Umbilical cord (tissue), 2 donors: ENCODE measurements around the gene SFT2D2. TPM values are rescaled to one million over a fixed set of nuclear protein-coding genes. Genes with fewer than 3 reads are reported as not detected.
"Not testable (repeated sequence)": the region's sequence is repeated elsewhere in the genome, so short reads cannot be mapped to it uniquely, and the experiment has no call there.

ENCODE experiments used
- DNase-seq: peaks from one replicate; pipeline ENCODE4 v3.0.0-alpha.2; 2015; ENCODE audit warnings: low spot score
- total RNA-seq: library from RNA; depleted of rRNA; stranded (reverse); fragments of >200 nt; gene quantifications from one replicate; pipeline ENCODE4 v1.2.3, GENCODE V29; 2014; ENCODE audit warnings: low replicate concordance; ENCODE audit not compliant: insufficient read depth

The SFT2D2 gene
- 26.7 TPM for total RNA-seq

- DNase-seq, result peak; percentile 83
Observed at GRCh38 chr1:168225476-168226190, at the start of gene SFT2D2. Gene SFT2D2 (plus strand): TSS chr1:168226004. CDS start chr1:168226080, 76 bp downstream.

GRCh38 chr1:168178227-168178637 is 47.6 kb upstream of the SFT2D2 start:
- no peak for DNase-seq

GRCh38 chr1:168178638-168179437 is 47.0 kb upstream of the SFT2D2 start, which contains the start of gene TIPRL:
Gene TIPRL (plus strand): TSS chr1:168178962. CDS start chr1:168179078, 116 bp downstream.
- DNase-seq, result peak; percentile 99

DNA sequence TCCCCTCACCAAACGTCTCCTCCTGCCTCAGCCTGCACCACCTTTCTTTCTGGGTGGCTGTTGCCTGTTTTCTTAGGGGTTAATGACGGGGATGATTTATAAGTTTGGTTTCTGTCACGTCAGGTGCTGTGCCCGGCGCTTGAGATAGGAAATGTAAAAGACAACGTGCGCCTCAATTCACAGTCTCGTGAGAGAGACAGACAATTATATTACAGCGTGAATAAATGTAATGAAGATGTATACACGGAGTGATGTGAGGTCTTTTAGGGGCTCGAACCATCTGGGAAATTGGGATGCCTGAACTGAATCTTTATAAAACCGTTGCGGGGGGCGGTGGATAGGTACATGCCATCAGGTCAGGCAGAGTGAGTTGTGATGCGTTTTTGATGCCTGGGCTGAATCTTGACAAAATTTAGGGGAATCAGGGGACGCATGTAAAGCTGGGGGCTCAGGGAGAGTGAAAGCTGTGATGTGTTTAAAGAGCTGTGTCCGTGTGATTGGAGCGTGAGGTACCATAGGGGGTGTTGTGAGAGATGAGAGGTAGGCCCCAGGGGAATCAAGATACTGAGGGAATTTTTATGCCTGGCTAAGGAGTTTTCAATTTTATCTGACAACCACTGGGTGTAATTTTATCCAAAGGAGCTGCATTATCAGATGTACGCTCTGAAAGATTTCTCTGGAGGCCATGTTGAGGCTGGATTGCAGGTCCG is 46.2 kb upstream of the SFT2D2 start:
- DNase-seq, result peak; percentile 49

- DNase-seq, result no peak
Observed at GRCh38 chr1:168180148-168180524, 45.7 kb upstream of the SFT2D2 start.

DNA sequence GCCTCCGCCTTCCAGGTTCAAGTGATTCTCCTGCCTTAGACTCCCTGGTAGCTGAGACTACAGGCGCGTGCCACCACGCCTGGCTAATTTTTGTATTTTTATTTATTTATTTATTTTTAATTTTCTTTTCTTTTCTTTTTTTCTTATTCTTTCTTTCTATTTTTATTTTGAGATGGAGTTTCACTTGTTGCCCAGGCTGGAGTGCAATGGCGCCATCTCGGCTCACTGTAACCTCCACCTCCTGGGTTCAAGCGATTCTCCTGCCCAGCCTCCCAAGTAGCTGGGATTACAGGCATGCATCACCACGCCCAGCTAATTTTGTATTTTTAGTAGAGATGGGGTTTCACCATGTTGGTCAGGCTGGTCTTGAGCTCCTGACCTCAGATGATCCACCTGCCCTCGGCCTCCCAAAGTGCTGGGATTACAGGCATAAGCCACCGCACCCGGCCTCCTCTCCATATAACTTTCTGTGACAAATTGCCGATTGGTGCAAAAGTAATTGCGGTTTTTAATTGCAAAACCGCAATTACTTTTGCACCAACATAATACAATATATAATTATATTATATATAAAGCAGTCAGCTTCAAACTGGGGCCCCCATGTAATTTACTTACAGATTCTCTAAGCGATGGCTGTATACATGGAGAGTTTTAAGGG is 44.6 kb upstream of the SFT2D2 start:
- DNase-seq, result not testable (repeated sequence)

DNA sequence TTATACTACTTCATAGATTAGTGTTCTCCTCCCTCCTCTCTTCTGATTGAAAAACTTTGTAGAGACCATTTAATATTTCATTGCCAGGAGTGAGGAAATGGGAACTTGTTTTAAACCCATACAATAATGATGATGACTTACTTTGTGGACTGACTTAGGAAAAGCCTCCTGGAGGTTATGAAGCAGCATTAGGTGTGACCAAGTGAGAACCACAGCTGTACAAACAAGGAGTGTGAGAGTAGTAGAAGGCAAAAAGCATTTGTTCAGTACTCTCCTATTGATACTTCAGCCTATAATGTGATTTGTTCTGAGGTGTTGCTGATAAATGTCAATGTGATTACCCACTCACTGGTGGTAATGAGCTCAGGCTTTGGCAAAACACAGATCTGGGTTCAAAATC is 38.6 kb upstream of the SFT2D2 start:
- no peak for DNase-seq

GRCh38 chr1:168190403-168190802 is 35.4 kb upstream of the SFT2D2 start:
- DNase-seq, result no peak

- DNase-seq, result no peak
Observed at GRCh38 chr1:168195199-168196135, 30.3 kb upstream of the SFT2D2 start.

DNA sequence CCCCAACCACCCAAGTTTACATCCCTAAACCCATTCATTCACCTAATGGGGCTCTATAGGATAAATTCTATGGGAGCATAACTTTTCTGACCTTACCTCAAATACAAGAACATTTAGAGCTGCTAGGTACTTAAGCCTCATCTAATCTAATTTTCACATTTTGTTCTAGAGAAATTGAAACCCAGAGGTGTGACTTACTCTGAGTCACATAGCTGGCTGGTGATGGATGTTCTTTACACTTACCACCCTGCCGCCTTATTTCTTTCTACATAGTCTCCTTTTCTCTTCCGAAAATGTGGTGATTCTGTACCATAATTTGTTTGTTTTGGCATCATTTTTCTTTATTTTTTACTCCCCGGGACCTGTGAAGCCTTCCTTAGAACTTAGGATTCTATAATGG is 26.7 kb upstream of the SFT2D2 start:
- no peak for DNase-seq

DNA sequence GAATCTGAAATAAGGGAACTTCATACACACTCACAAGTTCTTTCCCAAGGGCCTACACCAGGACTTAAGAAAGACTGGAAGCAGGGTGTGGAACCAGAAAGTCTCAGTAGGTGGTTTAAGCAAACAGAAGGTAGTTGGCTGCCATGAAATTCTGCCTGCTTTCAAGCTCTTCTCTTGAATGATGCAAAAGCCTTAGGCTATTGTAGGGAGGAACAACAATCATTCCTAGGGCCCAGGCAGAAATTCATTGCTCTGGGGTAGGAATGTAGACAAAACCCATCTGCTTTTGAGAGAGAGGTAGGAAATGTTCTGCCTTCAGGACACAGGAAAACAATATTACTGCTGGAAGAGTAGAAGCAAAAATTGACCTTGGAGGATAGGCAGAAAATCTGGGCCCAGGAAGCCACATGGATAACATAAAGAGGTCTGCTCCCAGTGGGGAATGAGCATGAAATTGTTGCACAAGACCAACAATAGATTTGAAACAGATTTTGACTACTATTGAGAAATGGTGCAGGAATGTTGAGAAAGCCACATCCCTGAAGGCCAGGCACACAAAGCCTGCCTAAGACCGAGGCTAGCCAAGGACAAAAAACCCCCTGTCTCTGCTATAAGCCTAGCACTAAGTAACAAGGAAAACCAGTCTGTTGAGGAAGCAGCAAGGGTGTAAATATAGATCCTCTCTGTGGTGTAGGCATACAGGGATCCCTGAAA is 22.7 kb upstream of the SFT2D2 start:
- DNase-seq, result no peak

DNA sequence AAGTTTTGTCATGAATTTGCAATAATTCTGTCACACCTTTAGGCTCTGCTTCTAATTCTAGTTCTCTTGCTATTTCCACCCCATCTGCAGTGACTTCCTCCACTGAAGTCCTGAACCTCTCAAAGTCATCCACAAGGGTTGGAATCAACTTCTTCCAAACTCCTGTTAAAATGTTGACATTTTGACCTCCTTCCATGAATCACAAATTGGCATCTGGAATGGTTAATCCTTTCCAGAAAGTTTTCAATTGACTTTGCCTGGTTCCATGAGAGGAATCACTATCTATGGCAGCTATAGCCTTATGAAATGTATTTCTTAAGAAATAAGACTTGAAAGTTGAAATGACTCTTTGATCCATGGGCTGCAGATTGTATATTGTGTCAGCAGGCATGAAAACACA is 19.7 kb upstream of the SFT2D2 start:
- DNase-seq, result no peak

GRCh38 chr1:168207673-168208072 is 18.1 kb upstream of the SFT2D2 start:
- DNase-seq, result not testable (repeated sequence)

DNA sequence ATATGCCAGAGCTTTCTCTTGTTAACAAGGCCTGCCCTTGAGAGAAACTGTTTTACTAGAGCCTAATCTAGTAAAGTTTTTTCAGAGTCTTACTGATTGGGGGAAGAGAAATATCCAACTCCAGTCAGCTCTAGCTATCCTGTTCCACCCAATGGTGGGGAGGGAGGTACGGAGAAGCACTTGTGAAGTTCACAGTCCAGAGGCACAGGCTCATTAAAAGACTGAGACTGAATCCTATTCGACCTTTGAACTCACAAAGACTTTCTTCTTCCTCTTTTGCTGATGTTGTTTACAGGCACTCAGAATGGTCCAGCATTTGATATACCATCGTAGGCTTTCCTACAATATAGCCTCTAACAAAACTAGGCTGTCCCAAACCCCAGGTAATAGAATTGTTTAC is 15.5 kb upstream of the SFT2D2 start:
- no peak for DNase-seq

DNA sequence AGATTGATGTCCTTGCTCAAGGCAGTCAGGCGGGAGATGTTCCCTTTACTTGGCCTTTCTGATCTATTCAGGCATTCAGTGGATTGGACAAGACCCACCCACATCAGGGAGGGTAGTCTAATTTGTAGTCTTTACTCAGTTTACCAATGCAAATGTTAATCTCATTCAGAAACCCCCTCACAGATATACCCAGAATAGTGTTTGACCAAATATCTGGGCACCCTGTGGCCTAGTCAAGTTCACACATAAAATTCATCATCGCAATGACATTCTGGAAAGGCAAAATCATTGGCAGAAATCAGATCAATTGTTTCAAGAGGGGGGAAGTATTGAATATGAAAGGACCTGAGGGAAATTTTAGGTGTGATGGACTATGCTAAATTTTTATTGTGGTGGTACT is 12.5 kb upstream of the SFT2D2 start:
- no peak for DNase-seq

GRCh38 chr1:168216171-168216570 is 9.6 kb upstream of the SFT2D2 start:
- DNase-seq, result no peak

DNA sequence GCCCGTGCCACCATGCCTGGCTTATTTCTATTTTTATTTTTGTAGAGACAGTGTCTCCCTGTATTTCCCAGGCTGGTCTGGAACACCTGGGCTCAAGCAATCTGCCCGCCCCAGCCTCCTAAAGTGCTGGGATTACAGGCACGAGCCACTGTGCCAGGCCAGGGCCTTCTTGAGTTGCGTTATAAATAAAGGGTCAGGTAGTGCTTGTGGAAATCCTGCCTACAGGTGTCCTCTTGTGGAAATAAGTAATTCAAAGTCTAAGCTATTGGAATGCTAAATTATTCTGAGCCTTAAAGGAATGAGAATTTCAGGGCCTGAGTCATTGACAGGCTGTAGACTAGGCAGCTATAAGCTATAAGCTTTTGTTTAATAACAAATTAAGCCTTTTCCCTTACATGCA is 8.1 kb upstream of the SFT2D2 start:
- DNase-seq, result no peak

DNA sequence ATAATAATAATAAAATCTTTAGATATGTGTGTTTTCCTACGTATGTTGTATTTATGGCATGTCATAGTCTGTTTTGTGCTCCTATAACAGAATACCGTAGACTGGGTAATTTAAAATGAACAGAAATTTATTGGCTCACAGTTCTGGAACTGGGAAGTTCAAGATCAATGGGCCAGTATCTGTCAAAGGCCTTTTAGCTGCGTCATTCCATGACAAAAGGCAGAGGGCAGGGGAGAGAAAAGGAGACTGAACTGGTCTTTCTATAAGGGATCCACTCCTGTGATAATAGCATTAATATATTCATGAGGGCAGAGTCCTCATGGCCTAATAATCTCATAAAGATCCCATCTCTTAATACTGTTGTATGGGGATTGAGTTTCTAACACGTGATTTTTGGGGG is 7.1 kb upstream of the SFT2D2 start:
- DNase-seq, result no peak

- no peak for DNase-seq
Observed at GRCh38 chr1:168220470-168220871, 5.3 kb upstream of the SFT2D2 start.

DNA sequence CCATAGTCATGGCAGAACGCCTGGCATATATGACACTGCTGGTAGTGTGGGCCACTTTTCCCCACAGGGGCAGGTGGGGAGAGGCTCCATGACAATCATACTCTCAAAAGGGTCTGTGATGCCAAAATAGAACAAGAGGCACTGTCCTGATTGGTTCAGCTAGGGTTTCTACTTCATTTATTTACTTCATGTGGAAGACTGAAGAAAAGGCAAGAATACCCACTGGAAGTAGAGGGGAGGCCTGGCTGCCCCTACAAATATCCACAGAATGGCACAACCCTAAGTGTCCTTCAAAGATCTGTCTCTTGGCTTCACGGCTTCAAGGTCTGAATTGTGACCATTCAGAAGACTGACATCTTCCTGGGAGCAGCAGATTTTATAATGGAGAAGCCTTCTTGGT is 4.5 kb upstream of the SFT2D2 start:
- DNase-seq, result no peak
